OCI-LY7 (cell line): ENCODE data around the gene MTHFSD. TPM values are rescaled to one million over a fixed set of nuclear protein-coding genes. Genes with fewer than 3 reads are reported as not detected.

ENCODE experiments used
- BruUV-seq: library from RNA; stranded (reverse); fragments of 400-500 nt; replicated peaks from 2 replicates; lab custom pipeline; 2021; lab: Mats Ljungman, UMichigan
- CTCF ChIA-PET: fragments of 300-600 bp; sonication (Branson Sonifier 250); formaldehyde crosslinking; loops from one replicate; lab custom pipeline; 2022; ENCODE audit warnings: antibody characterized with exemption; ENCODE audit not compliant: unreplicated experiment; lab: Charles Lee
- POLR2A ChIA-PET: fragments of 300-600 bp; sonication (Branson Sonifier 250); formaldehyde crosslinking; loops from one replicate; lab custom pipeline; 2022; ENCODE audit warnings: antibody characterized with exemption; lab: Charles Lee
- DNase-seq: peaks from one replicate; pipeline ENCODE4 v3.0.0-alpha.2; 2015; ENCODE audit warnings: low spot score
- H2AFZ ChIP-seq: fragments of 200-600 bp; sonication (generic), shearing (Covaris generic); 2 replicates; pipeline ENCODE4 v1.6.1; 2014; ENCODE audit warnings: mild to moderate bottlenecking, antibody characterized with exemption, low read length, moderate library complexity
- H3K27ac ChIP-seq: fragments of 200-600 bp; sonication (generic); 2 replicates; pipeline ENCODE4 v1.5.1; 2014; ENCODE audit warnings: mixed run types, low read depth, mild to moderate bottlenecking, moderate library complexity, low read length, inconsistent platforms; ENCODE audit not compliant: poor library complexity, severe bottlenecking
- H3K36me3 ChIP-seq: fragments of 200-600 bp; sonication (generic); 2 replicates; pipeline ENCODE4 v1.6.1; 2014; ENCODE audit warnings: mild to moderate bottlenecking, antibody characterized with exemption, low read length, moderate library complexity, mixed read lengths; ENCODE audit not compliant: insufficient read depth
- H3K4me1 ChIP-seq: fragments of 200-600 bp; sonication (generic); 2 replicates; pipeline ENCODE4 v1.5.1; 2014; ENCODE audit warnings: mild to moderate bottlenecking, low read length; ENCODE audit not compliant: insufficient read depth, poor library complexity, severe bottlenecking
- H3K4me2 ChIP-seq: fragments of 200-600 bp; sonication (generic); 2 replicates; pipeline ENCODE4 v1.6.1; 2014; ENCODE audit warnings: mild to moderate bottlenecking, low read length
- H3K4me3 ChIP-seq: fragments of 200-600 bp; sonication (generic); 2 replicates; pipeline ENCODE4 v1.5.1; 2014; ENCODE audit warnings: mild to moderate bottlenecking, low read depth, low read length; ENCODE audit not compliant: poor library complexity, severe bottlenecking
- H3K79me2 ChIP-seq: fragments of 200-600 bp; sonication (generic); 2 replicates; pipeline ENCODE4 v1.6.1; 2016; ENCODE audit warnings: low read depth, mild to moderate bottlenecking, low read length, moderate library complexity, mixed read lengths; ENCODE audit not compliant: insufficient read depth
- H3K9me2 ChIP-seq: fragments of 200-600 bp; sonication (generic); 2 replicates; pipeline ENCODE4 v1.6.1; 2016; ENCODE audit warnings: mild to moderate bottlenecking, low read length, mixed read lengths; ENCODE audit not compliant: insufficient read depth
- H3K9me3 ChIP-seq: fragments of 200-600 bp; sonication (generic); 2 replicates; pipeline ENCODE4 v1.6.1; 2014; ENCODE audit warnings: mild to moderate bottlenecking, mixed run types, low read length, mixed read lengths
- H4K20me1 ChIP-seq: fragments of 200-600 bp; sonication (generic); 2 replicates; pipeline ENCODE4 v1.6.1; 2014; ENCODE audit warnings: mild to moderate bottlenecking, antibody characterized with exemption, low read length, moderate library complexity, mixed read lengths; ENCODE audit not compliant: insufficient read depth
- CTCF ChIP-seq: fragments of 200-600 bp; sonication (generic); conservative IDR thresholded peaks from 2 replicates; pipeline ENCODE4 v1.5.1; 2014; ENCODE audit warnings: mild to moderate bottlenecking, antibody characterized with exemption, low read length, moderate library complexity, mixed read lengths
- EZH2phosphoT487 ChIP-seq: fragments of 200-600 bp; sonication (generic); IDR thresholded peaks from 2 replicates; pipeline ENCODE4 v1.6.1; 2018; ENCODE audit warnings: low read depth, borderline replicate concordance, mild to moderate bottlenecking, mixed run types, antibody characterized with exemption, low read length, moderate library complexity, mixed read lengths
- intact Hi-C: fragments of 100-400 bp; cut with micrococcal nuclease; formaldehyde crosslinking; loops from one replicate; pipeline ENCODE4 v1.10.0; 2022; ENCODE audit not compliant: unreplicated experiment
- total RNA-seq, 2 experiments: library from RNA; depleted of rRNA in 1 of 2; stranded (reverse); fragments of >200 nt in 1 of 2; shearing (Covaris generic) in 1 of 2; gene quantifications; 2 replicates each; pipeline ENCODE4 v1.2.3, GENCODE V29; 2014 to 2022

Gene MTHFSD
- total RNA-seq, 2 experiments from 2014 or later: 12.2 to 26.0 TPM

DNA sequence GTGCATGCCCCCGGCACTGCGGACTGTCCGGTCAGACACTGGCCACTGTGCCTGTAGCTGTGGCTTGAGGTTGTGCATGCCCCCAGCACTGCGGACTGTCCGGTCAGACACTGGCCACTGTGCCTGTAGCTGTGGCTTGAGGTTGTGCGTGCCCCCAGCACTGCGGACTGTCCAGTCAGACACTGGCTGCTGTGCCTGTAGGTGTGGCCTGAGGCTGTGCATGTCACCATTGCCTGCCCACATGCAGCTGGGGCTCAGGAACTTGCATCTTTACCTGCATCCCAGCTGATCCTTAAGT, 5.2 kb downstream of the MTHFSD start:
- H3K36me3 ChIP-seq: peaks cover 9% of the 10 kb centered on the region; the same call in 1 of the 2 replicates
- ChIA-PET POLR2A (no interaction called here), CTCF (no interaction called here)
- TF ChIP-seq EZH2phosphoT487 (no peak), CTCF (no peak)
- H3K9me3 ChIP-seq: no peaks in the 10 kb centered on the region
- no peak overlapping the region for H3K27ac ChIP-seq
- H3K79me2 ChIP-seq: peaks cover 7% of the 10 kb centered on the region; the same call in 1 of the 2 replicates
- peaks cover 3% of the 10 kb centered on the region for H3K4me1 ChIP-seq
- no peaks in the 10 kb centered on the region for H3K9me2 ChIP-seq
- no TSS peak for BruUV-seq
- intact Hi-C loops: no loop called here
- no peak overlapping the region for H3K4me3 ChIP-seq
- H4K20me1 ChIP-seq: no peaks in the 10 kb centered on the region
- no peak overlapping the region for H2AFZ ChIP-seq
- DNase-seq: no peak
- no peak overlapping the region for H3K4me2 ChIP-seq

- intact Hi-C loops: no loop called here
- Histone ChIP-seq H3K4me2 (no peak overlapping the region), H3K4me1 (peaks cover 3% of the 10 kb centered on the region), H2AFZ (no peak overlapping the region), H4K20me1 (no peaks in the 10 kb centered on the region), H3K9me3 (no peaks in the 10 kb centered on the region), H3K27ac (no peak overlapping the region), H3K4me3 (no peak overlapping the region), H3K36me3 (peaks cover 9% of the 10 kb centered on the region; the same call in 1 of the 2 replicates), H3K79me2 (peaks cover 2% of the 10 kb centered on the region; the same call in 1 of the 2 replicates), H3K9me2 (no peaks in the 10 kb centered on the region)
- TF ChIP-seq EZH2phosphoT487 (no peak), CTCF (no peak)
- ChIA-PET POLR2A (no interaction called here), CTCF (no interaction called here)
- BruUV-seq: no TSS peak
- no peak for DNase-seq
Observed at GRCh38 chr16:86549076-86549892, 5.8 kb downstream of the MTHFSD start.

- peaks cover 7% of the 10 kb centered on the region; the same call in 1 of the 2 replicates for H3K36me3 ChIP-seq
Observed at GRCh38 chr16:86547286-86547685, 7.7 kb downstream of the MTHFSD start.

More at GRCh38 chr16:86547286-86547685, 7.7 kb downstream of the MTHFSD start:
- Histone ChIP-seq H3K4me2 (no peak overlapping the region), H3K4me3 (no peak overlapping the region), H2AFZ (no peak overlapping the region), H3K9me2 (no peaks in the 10 kb centered on the region), H3K27ac (no peak overlapping the region), H3K4me1 (peaks cover 3% of the 10 kb centered on the region), H4K20me1 (no peaks in the 10 kb centered on the region), H3K9me3 (no peaks in the 10 kb centered on the region), H3K79me2 (no peaks in the 10 kb centered on the region)
- no peak for TF ChIP-seq EZH2phosphoT487
- no peak for TF ChIP-seq CTCF
- no TSS peak for BruUV-seq
- ChIA-PET POLR2A (no interaction called here), CTCF (no interaction called here)
- intact Hi-C loops: no loop called here
- no peak for DNase-seq
